Measurements from ENCODE around the gene PEX12.
"Not testable (repeated sequence)": the region's sequence is repeated elsewhere in the genome, so short reads cannot be mapped to it uniquely, and the experiment has no call there.

The PEX12 gene

GRCh38 chr17:35577830-35578196 is 558 bp downstream of the PEX12 start:
- DNase-seq (ENCODE audit: low spot score), result peak; percentile 18

- no peak for DNase-seq (ENCODE audit: low spot score)
Measured at GRCh38 chr17:35575759-35576158, 2.6 kb downstream of the PEX12 start.

- DNase-seq (ENCODE audit: low spot score), result no peak
Measured at GRCh38 chr17:35569405-35569804, 9.0 kb downstream of the PEX12 start.

DNA sequence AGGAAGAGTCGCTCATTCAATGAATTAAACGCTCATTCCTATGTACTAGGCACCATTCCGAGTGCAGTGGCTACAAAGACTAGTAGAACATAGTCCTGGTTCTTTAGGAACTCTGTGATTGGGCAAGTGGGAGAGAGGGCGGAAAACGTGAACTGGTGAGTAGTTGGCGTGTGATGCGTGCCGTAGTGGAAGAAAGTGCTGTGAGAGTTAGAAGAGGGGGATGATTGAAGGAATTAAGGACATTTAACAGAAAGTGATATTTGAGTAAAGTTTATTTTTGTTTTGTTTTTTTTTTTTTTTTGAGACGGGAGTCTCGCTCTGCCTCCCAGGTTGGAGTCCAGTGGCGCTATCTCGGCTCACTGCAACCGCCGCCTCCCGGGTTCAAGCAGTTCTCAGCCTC is 9.8 kb downstream of the PEX12 start:
- DNase-seq (ENCODE audit: low spot score), result no peak

DNA sequence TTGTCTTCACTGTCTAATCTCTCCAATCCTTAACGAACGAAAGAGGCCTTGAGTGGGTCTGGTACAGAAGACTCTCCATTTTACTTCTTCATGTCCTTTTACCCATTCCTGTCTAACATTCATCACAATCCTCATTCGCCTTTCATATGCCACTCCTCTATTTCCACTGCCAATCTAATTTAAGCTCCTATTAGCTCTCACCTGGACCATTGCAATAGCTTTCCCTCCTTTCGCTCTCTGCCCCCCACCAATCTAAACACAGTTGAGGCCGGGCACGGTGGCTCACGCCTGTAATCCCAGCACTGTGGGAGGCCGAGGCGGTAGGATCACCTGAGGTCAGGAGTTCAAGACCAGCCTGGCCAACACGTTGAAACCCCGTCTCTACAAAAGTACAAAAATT is 11.4 kb downstream of the PEX12 start:
- DNase-seq (ENCODE audit: low spot score), result no peak

GRCh38 chr17:35563181-35563580 is 15.2 kb downstream of the PEX12 start:
- DNase-seq (ENCODE audit: low spot score), result not testable (repeated sequence)

- DNase-seq (ENCODE audit: low spot score), result no peak
Measured at GRCh38 chr17:35560703-35561102, 17.7 kb downstream of the PEX12 start, which contains the start of gene SLFN14. TSS of gene SLFN14 (minus strand) at chr17:35560819. CDS start at chr17:35558062, 2,757 bp downstream.

DNA sequence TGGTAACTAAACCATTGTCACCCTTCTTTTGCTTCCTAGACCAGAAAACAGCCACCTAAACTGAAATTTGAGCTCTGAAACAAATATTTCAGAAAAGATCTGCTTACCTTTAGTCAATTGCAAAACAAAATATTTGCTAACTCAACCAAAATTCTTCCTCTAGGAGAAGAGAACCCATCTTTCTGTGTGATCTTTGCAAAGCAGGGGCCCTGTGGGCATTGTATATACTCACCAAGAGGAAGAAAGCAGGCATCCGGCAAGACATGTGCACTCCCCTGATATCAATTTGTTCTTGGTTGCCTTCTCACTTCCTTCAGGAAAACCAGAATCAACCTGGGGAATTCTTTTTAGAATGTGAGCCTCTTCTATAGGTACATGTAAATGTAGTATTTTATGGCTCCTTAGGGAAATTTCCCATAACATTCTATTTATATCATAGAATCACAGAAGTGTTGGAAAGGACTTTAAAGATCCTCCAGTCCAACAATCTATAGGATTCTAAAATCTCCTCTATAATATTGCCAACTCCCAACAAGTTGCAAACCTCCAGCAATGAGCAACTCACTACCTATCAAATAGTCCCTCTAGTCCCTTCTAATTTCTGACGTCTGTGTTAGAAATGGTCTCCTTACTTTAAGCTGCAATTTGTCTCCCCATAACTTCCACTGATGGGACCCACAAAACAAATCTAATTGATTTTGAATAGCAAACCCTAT is 18.7 kb downstream of the PEX12 start:
- no peak for DNase-seq (ENCODE audit: low spot score)

GRCh38 chr17:35557353-35557752 is 21.0 kb downstream of the PEX12 start:
- DNase-seq (ENCODE audit: low spot score), result no peak

- DNase-seq (ENCODE audit: low spot score), result no peak
Measured at GRCh38 chr17:35555691-35556090, 22.7 kb downstream of the PEX12 start.

DNA sequence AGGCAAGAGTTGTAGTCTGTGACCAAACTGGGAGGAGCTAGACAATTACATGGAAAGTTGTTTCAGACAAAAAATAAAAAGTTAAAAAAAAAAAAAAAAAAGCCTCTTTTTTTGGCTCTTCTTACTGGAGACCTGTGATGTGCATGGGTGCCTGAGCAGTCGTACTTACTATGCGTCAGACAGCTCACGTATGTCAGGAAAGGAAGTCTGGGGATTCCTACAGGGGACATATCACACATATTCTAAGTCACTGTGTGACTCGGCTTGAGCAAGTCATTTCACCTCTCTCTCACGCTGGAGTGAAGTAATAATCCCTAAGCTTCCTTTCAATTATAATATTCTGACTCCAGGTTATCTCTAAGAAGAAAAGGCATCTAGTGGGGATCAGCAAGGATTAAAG is 23.7 kb downstream of the PEX12 start:
- DNase-seq (ENCODE audit: low spot score), result no peak

DNA sequence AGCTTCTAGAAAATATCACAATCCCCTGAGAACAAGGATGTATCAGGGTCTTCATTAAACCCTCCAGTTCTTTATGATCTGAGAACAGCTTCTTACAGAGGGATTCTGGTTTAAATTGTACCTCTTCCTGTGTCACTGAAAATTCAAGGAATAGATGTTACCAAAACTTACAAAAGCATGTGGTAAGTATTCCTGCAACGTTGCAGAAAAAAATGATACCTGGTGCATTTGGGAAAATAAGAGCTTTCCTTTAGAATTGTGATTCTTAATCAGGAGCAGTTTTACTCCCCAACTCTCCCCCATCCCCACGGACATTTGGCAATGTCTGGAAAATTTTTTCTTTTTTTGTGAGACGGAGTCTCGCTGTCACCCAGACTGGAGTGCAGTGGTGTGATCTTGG is 25.1 kb downstream of the PEX12 start:
- no peak for DNase-seq (ENCODE audit: low spot score)

GRCh38 chr17:35548978-35549377 is 29.4 kb downstream of the PEX12 start:
- DNase-seq (ENCODE audit: low spot score), result no peak

DNA sequence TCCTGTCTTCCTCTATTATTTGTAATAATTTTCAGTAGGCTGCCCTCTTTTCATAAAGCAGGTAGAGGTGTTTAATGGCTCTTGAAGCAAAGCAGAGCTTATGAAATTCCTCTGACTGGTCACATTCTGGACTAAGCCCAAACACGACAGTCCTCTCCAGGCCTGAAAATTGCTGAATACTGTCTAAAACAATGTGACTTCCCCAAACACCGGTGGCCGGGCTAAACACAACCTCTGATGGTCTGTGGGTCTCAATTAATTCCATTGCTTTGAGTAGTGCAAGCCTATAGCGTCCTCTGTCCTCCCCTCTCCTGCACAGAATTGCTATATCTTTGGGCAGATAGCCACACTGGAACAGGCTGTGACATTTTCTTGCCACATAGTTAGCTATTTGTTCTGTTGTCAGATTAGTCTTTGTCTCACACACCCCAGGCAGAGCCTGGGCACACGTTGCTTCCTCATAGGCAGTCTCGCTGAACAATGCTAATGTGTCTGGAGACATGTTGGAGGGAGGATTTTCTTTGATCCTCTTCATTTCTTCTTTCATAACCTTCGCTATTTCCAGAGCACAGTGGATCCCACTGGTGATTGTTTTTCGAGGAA is 30.1 kb downstream of the PEX12 start:
- no peak for DNase-seq (ENCODE audit: low spot score)

DNA sequence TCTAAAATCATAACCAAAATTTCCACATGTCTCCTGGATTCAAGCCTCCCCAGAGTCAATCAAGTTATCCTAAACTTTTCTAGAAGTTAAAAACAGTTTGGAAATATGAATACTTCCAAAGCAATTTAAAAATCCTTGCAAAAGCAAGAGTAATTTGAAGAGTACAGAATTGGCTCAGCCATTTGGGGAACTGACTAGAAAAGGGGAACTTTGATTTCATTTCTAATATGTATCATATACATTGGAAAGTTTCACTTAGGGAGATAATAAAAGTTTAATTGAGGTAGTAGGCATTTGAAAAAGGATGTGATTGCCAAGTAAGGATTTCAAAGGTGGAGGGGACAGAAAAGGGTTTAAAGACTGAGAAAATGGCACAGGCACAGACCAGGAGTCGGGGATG is 31.9 kb downstream of the PEX12 start:
- no peak for DNase-seq (ENCODE audit: low spot score)

DNA sequence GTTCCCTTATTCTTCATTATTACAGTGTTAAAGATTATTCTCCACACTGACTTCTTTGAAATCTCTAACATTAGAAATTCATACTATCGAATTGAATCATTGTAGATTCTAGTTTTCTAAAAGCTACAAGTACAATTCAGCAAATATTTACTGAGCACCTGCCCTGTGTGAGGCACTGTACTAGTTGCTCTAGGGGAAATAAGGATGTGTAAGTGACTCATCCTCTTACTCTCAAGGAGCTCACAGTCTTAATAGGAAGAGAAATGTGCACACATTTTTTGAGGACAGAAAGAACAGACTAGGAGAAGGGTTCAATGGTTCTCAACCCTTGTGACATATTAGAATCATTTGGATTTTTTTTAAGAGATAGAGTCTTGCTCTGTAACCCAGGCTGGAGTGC is 33.2 kb downstream of the PEX12 start:
- DNase-seq (ENCODE audit: low spot score), result no peak

DNA sequence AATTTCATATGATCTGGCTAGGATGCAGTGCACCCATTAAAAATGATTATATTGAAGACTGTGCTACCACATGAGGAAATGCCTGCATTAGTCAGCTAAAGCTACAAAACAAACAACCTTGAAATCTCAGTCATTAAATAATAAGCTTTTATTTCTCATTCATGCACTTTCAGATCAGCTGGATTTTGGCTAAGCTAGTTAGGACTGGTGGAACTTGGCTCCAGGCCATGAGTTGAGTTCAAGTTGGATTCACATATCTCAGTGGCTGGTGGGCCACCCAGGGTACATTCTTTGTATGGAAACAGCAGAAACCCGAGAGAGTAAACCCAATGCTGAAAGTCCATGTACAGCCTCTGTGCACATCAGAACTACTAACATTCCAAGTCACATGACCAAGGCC is 34.5 kb downstream of the PEX12 start:
- DNase-seq (ENCODE audit: low spot score), result no peak

DNA sequence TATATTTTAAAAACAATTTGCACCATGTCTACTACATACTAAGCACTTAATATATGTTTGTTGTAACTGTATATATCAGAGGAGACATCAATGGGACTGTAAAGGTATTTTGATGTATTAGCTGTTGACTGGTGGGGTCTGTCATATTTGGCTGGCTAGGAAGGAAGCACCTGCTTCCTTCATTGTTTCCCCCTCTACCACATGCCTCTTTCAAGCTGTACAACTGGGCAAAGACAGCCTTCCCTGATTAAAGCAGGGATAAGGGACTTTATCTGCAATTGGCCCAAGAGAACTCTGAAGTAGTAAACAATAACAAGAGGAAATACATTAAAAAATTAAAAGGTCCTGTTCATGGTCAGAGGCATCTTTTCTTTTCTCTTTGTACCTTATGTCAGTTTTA is 35.4 kb downstream of the PEX12 start:
- no peak for DNase-seq (ENCODE audit: low spot score)

- DNase-seq (ENCODE audit: low spot score), result no peak
Measured at GRCh38 chr17:35541434-35541833, 36.9 kb downstream of the PEX12 start.

DNA sequence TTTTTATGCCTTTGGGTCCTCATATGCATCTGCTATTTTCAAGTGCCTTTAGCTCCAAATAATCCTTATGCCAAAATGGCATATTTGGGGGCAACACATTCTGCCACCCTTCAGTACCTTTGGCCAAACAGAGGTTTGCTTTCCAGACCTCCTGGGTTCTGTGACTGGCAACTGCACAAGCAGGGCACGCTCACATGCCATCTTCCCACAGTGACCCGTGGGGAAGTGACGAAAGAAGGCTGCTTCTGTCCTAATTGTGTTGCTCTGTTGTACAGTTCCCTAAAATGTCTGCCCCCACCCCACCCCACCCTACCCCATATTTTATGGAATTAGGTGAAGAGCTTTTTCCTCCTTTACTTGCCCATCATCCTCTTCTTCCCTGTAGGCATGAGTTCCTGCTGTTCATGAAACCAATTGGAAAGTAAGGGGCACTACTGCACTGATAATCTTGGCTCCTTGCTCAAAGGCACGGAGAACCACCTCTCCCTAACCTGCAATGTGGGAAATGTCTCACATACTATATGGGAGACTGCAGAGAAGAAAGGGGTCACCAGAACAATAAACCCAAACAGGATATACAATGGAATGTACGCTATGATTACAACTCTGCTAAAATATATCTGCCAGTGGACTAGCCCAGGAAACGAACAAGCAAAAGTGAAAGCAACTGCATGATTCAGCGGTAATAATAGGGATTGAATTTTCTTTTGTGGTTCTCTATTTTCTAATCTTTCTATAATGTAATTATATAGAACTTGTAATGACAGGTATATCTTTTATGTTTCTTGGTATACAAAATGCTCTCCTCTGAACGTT is 37.6 kb downstream of the PEX12 start:
- DNase-seq (ENCODE audit: low spot score), result no peak

GRCh38 chr17:35539659-35540026 is 38.7 kb downstream of the PEX12 start:
- DNase-seq (ENCODE audit: low spot score), result no peak

- DNase-seq (ENCODE audit: low spot score), result no peak
Measured at GRCh38 chr17:35537601-35538141, 40.7 kb downstream of the PEX12 start, which contains the start of gene SLFN12L. TSS of gene SLFN12L (minus strand) at chr17:35537678. CDS start at chr17:35522364, 15,314 bp downstream.

DNA sequence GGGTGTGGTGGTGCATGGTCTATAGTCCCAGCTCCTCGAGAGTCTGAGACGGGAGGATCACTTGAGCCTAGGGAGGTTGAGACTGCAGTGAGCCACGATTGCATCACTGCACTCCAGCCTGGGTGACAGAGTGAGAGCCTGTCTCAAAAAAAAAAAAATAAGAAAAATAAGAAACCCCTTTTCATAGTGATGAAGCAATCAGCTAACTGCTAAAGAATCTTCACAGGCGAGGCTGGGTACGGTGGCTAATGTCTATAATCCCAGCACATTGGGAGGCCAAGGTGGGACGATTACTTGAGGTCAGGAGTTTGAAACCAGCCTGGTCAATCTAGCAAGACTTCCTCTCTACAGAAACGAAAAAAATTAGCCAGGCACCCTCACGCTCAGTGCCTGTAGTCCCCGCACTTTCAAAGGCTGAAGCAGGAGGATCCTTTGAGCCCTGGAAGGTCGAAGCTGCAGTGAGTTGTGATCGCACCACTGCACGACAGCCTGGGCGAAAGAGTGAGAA is 41.7 kb downstream of the PEX12 start:
- DNase-seq (ENCODE audit: low spot score), result no peak
